T-helper 17 cell (primary cell): ENCODE data around the gene RBBP7. TPM values are rescaled to one million over a fixed set of nuclear protein-coding genes. Genes with fewer than 3 reads are reported as not detected.

Experiments
- ATAC-seq: fragments of 150-1000 bp; cut with Tn5 transposase; 2 replicates; pipeline ENCODE4 v1.10.0; 2021; ENCODE audit warnings: mild to moderate bottlenecking, moderate library complexity
- DNase-seq, 3 donors: peaks; one replicate each; pipeline versions ENCODE4 v3.0.0 to v3.0.0-alpha.2; 2020 to 2021
- H3K9me3 ChIP-seq: one replicate; pipeline ENCODE4 v1.7.0; 2013; ENCODE audit warnings: low read length, mild to moderate bottlenecking; ENCODE audit not compliant: control insufficient read depth, poor library complexity, severe bottlenecking
- H3K27ac Mint-ChIP-seq: one replicate; pipeline ENCODE4 v1.8.0; 2022; ENCODE audit warnings: mild to moderate bottlenecking, moderate library complexity, mixed read lengths
- H3K27me3 Mint-ChIP-seq: one replicate; pipeline ENCODE4 v1.8.0; 2022; ENCODE audit warnings: mixed read lengths
- H3K36me3 Mint-ChIP-seq: one replicate; pipeline ENCODE4 v1.8.0; 2022; ENCODE audit warnings: low read depth, mixed read lengths
- H3K4me1 Mint-ChIP-seq: one replicate; pipeline ENCODE4 v1.8.0; 2022; ENCODE audit warnings: mild to moderate bottlenecking, mixed read lengths
- H3K4me3 Mint-ChIP-seq: one replicate; pipeline ENCODE4 v1.8.0; 2022; ENCODE audit warnings: mild to moderate bottlenecking, moderate library complexity, mixed read lengths
- total RNA-seq, 4 donors: library from RNA in 2 of 4; stranded (reverse) in 2 of 4; gene quantifications; one replicate each; pipeline ENCODE4 v1.2.3 and lab custom pipeline; 2022 to 2026

Gene RBBP7
- total RNA-seq (100 to 1,000 TPM; 103 to 105 TPM), total RNA-seq (lab: John Stamatoyannopoulos, UW) (115 to 123 reads per million in 2 donors)

DNA sequence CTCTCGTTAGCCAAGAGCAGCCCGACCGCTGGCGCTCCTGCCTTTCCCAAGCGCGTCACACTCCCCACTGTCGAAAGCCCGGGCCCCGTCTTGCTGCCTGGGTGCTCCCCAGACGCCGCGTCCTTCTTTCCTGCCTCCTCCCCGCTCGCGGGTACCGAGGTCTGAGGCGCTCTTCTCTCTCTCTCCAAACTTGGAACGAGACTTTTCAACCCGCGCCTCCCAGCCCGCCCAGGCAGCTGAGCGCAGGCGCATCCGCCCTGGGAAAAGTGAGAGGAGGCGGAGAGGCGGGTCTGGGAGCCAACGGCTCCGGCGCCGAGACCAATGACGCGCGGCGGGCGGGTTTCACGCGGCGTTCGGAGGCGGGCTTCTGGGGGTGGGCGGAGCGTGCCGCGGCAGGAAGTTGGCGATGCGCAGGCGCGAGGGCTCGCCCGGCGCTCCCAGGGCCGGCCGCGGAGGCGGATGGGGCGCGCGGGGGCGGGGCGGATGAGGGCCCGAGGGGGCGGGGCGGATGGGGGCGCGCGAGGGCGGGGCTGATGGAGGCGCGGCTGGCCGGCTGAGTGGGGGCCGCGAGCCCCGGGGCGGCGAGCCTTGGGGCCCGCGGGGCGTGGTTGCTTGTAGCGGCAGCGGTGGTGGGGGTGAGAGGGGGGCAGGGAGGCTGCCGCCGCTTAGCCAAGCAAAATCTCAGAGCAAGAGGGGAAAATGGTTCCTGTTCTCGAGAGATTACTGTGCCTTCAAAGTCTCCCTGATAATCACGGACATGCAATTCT lies at the start of gene RBBP7:
Gene RBBP7, minus strand, starts transcription at position 268 of the 767 bp plus-strand sequence. CDS start 309 bp downstream, outside the sequence.
- Mint-ChIP-seq H3K4me3 (peak within 1 kb of the TSS; percentile 99), H3K27ac (peak within 1 kb of the TSS; percentile 95), H3K36me3 (peaks cover 3% of the 10 kb centered on the region), H3K27me3 (peaks cover 6% of the 10 kb centered on the region), H3K4me1 (peaks cover 17% of the 10 kb centered on the region)
- DNase-seq (peak; percentile 85 to 89 (median 88)), ATAC-seq (peak; percentile 84)
- no peaks in the 10 kb centered on the region for H3K9me3 ChIP-seq

GRCh38 chrX:16918979-16919378 lies 48.8 kb upstream of the RBBP7 start:
- DNase-seq: no peak
- Mint-ChIP-seq H3K27me3 (peaks cover 6% of the 10 kb centered on the region), H3K27ac (no peak overlapping the region), H3K4me1 (no peaks in the 10 kb centered on the region), H3K4me3 (no peak overlapping the region), H3K36me3 (no peaks in the 10 kb centered on the region)
- no peak for ATAC-seq
- H3K9me3 ChIP-seq: no peaks in the 10 kb centered on the region

DNA sequence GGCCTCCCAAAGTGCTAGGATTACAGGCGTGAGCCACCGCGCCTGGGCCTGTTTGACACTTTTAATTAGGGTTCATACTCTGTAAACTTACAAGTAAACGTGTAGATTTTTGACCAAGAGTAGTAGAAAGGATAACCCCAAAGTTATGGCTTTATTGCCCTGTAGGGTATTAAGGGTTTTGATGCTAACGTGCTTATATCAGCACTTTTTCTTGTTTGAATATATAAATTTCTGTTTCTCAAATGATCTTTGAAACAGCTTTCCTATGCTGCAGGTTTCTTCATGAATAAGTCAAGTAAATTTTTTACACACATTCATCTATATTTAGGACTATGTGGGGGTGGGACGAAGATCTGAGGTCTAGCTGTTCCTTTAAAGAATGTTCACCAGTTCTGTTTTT lies 47.0 kb upstream of the RBBP7 start:
- peaks cover 5% of the 10 kb centered on the region for H3K27me3 Mint-ChIP-seq
- H3K27ac Mint-ChIP-seq: no peak overlapping the region

GRCh38 chrX:16916561-16916960 lies 46.4 kb upstream of the RBBP7 start:
- Mint-ChIP-seq H3K27ac (no peak overlapping the region), H3K4me1 (no peaks in the 10 kb centered on the region), H3K4me3 (no peak overlapping the region), H3K27me3 (no peaks in the 10 kb centered on the region), H3K36me3 (no peaks in the 10 kb centered on the region)
- ATAC-seq (no peak), DNase-seq (no peak)
- no peaks in the 10 kb centered on the region for H3K9me3 ChIP-seq

More for the DNA sequence above, 47.0 kb upstream of the RBBP7 start:
- Mint-ChIP-seq H3K36me3 (no peaks in the 10 kb centered on the region), H3K4me1 (no peaks in the 10 kb centered on the region), H3K4me3 (no peak overlapping the region)
- H3K9me3 ChIP-seq: no peaks in the 10 kb centered on the region
- DNase-seq: no peak
- ATAC-seq: no peak

DNA sequence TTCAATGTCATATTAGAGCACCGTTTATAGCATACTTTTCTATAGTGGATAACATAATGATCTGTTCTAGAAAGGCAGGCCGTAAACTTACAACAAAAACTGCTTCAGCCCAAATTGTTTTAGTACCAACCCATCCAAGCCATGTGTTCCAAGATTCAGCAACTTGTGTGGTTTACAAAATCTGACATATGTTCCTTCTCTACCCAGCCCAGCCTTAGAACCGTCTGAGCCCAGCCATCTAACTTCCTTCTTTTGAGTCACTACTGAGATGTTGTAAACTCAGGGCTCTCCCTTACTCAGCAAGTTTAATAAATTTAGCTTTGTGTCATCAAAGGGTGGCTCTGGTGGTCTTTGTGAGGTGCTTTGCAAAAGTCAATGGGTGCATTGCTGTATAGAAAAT lies 43.9 kb upstream of the RBBP7 start:
- DNase-seq (no peak), ATAC-seq (no peak)
- H3K27me3 Mint-ChIP-seq: no peaks in the 10 kb centered on the region
- H3K9me3 ChIP-seq: no peaks in the 10 kb centered on the region
- H3K36me3 Mint-ChIP-seq: no peaks in the 10 kb centered on the region
- H3K4me3 Mint-ChIP-seq: no peak overlapping the region
- peak overlapping the region; percentile 62 for H3K27ac Mint-ChIP-seq
- H3K4me1 Mint-ChIP-seq: no peaks in the 10 kb centered on the region

DNA sequence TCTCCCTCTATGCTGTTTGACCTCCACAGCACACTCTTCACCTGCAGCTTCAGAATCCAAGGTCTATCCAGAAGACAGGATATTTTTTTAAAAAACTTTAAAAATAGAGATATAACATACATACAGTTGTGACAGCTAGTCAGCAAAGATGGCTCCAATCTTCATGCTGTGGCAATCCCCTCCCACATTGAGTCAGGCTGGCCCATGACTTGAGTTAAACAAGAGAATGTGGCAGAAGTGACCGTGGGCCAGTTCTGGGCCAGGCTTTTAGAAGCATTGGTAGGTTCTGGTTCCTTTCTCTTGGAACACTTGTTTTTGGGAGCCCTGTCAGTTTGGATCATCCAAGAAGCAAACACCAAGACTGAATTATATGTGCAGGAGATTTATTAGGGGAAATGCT lies 40.2 kb upstream of the RBBP7 start:
- no peaks in the 10 kb centered on the region for H3K27me3 Mint-ChIP-seq
- H3K27ac Mint-ChIP-seq: no peak overlapping the region

DNA sequence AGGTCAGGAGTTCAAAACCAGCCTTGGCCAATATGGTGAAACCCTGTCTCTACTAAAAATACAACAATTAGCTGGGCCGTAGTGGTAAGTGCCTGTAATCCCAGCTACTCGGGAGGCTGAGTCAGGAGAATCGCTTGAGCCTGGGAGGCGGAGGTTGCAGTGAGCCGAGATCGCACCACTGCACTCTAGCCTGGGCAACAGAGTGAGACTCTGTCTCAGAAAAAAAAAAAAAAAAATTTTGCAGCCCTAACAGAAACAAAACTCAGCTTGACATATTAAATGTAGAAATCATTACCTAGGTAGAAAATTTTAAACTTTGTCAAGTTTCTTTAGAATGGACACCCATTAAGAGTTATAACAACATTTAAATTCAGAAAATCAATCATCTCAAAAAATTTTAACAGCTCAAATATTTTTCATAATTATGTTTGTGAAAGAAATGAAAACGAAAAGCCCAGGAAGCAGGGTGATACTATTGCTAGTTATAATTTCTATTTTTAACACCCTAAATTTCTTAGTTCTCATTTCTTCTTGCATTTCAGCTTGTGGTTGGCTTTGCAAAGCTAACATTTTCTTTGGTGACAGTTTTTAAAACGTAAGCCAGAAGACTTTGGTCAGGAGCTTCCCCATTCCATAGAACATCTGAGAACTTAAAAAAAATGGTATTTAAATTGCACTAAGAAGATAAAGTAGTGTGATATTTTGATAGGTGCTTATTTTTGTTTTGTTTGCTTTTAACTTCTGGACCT lies 33.3 kb upstream of the RBBP7 start:
- no peak overlapping the region for H3K27ac Mint-ChIP-seq
- H3K27me3 Mint-ChIP-seq: peaks cover 15% of the 10 kb centered on the region
- H3K9me3 ChIP-seq: no peaks in the 10 kb centered on the region
- no peak for ATAC-seq
- no peaks in the 10 kb centered on the region for H3K36me3 Mint-ChIP-seq
- DNase-seq: no peak
- H3K4me3 Mint-ChIP-seq: no peak overlapping the region
- no peaks in the 10 kb centered on the region for H3K4me1 Mint-ChIP-seq

More for the DNA sequence above, 40.2 kb upstream of the RBBP7 start:
- no peak for ATAC-seq
- no peak for DNase-seq
- Mint-ChIP-seq H3K4me3 (no peak overlapping the region), H3K4me1 (no peaks in the 10 kb centered on the region), H3K36me3 (no peaks in the 10 kb centered on the region)
- H3K9me3 ChIP-seq: no peaks in the 10 kb centered on the region

DNA sequence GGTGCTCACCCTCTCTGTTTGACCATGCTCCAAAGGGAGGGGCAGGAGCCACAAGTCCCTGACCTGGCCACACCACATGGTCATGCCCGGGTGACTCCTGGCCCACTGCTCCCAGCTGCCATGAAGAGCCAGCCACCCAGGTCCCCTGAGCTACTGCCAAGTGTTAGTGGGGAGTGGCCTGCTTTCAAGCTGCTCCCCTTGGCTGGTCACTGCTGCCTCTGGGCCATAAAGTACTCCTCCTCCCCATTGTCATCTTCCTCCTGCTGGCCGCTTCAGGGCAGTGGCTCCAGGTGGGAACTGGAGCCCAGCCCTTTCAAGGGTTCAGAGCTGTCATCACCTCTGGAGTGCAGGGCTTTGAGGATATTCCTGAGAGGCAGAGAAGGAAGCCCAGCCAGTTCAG lies 27.3 kb upstream of the RBBP7 start:
- no peak overlapping the region for H3K27ac Mint-ChIP-seq
- no peak overlapping the region for H3K4me3 Mint-ChIP-seq
- H3K27me3 Mint-ChIP-seq: peaks cover 10% of the 10 kb centered on the region
- H3K9me3 ChIP-seq: no peaks in the 10 kb centered on the region
- ATAC-seq (no peak), DNase-seq (no peak)
- peaks cover 7% of the 10 kb centered on the region for H3K4me1 Mint-ChIP-seq
- no peaks in the 10 kb centered on the region for H3K36me3 Mint-ChIP-seq

DNA sequence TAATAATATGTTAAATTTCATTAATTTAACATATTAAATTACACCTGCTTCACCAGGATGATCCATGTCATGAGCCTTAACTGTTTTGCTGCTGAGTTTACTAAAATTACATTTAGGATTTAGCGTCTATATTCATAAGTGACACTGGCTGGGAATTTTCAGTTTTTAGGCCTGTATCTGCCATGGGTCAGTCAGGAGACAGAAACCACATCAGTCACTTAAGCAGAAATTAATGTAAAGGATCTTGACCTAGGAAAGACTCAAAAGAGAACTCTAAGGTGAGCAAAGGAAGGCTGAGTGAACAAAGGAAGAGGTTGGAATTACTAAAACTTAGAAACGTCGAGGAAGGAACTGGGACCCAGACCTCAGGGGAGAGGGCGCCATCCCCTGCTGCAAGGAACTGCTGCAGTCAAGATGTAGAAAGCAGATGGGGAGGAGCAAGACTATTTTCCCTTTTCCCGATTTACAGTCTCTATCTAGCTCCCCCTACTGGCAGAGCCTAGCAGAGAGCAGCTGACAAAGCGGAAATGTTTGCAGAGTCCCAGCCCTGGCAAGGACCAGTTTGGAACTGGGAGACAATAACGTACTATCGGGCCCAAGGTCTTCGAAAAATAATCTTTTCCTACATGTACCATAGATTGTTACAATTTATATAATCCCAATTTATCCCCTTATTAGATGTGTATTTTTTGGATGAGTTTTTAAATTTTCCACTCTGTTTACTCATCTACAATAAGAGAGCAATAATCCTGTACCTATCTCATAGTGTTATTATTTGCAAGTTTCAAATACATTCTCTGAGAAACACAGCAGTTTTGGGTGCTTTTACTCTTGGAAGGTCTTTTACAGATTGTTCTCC lies 22.6 kb upstream of the RBBP7 start:
- Mint-ChIP-seq H3K4me1 (peaks cover 11% of the 10 kb centered on the region), H3K27ac (no peak overlapping the region), H3K36me3 (no peaks in the 10 kb centered on the region), H3K27me3 (no peaks in the 10 kb centered on the region), H3K4me3 (no peak overlapping the region)
- ATAC-seq: peak; percentile 47
- DNase-seq: peak; percentile 21 to 22 (median 21)
- no peaks in the 10 kb centered on the region for H3K9me3 ChIP-seq

DNA sequence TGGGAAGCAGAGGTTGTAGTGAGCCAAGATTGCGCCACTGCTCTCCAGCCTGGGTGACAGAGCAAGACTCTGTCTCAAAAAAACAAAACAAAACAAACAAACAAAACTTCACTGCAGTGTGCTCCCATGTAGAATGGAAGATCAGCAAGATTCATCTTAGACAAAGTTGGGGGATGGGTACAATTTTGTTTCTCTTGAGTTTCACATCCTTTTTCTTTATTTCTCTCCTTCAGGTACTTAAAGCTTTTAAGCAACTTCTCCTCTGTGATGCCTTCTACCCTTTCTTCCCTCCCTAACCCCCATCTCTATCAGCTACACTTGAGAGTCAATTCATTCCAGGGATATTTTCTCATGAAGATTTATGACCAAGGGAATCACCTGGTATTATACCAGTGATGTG lies 15.5 kb upstream of the RBBP7 start:
- no peak for DNase-seq

GRCh38 chrX:16883487-16883804 lies 13.3 kb upstream of the RBBP7 start:
- no peaks in the 10 kb centered on the region for H3K9me3 ChIP-seq
- no peak overlapping the region for H3K27ac Mint-ChIP-seq
- no peak for DNase-seq
- ATAC-seq: no peak
- no peaks in the 10 kb centered on the region for H3K4me1 Mint-ChIP-seq
- H3K27me3 Mint-ChIP-seq: no peaks in the 10 kb centered on the region
- H3K4me3 Mint-ChIP-seq: peak overlapping the region; percentile 77
- no peaks in the 10 kb centered on the region for H3K36me3 Mint-ChIP-seq

More for the DNA sequence above, 15.5 kb upstream of the RBBP7 start:
- no peaks in the 10 kb centered on the region for H3K27me3 Mint-ChIP-seq
- peaks cover 4% of the 10 kb centered on the region for H3K4me1 Mint-ChIP-seq
- H3K4me3 Mint-ChIP-seq: no peak overlapping the region
- H3K9me3 ChIP-seq: no peaks in the 10 kb centered on the region
- H3K36me3 Mint-ChIP-seq: no peaks in the 10 kb centered on the region
- no peak for ATAC-seq
- H3K27ac Mint-ChIP-seq: no peak overlapping the region

DNA sequence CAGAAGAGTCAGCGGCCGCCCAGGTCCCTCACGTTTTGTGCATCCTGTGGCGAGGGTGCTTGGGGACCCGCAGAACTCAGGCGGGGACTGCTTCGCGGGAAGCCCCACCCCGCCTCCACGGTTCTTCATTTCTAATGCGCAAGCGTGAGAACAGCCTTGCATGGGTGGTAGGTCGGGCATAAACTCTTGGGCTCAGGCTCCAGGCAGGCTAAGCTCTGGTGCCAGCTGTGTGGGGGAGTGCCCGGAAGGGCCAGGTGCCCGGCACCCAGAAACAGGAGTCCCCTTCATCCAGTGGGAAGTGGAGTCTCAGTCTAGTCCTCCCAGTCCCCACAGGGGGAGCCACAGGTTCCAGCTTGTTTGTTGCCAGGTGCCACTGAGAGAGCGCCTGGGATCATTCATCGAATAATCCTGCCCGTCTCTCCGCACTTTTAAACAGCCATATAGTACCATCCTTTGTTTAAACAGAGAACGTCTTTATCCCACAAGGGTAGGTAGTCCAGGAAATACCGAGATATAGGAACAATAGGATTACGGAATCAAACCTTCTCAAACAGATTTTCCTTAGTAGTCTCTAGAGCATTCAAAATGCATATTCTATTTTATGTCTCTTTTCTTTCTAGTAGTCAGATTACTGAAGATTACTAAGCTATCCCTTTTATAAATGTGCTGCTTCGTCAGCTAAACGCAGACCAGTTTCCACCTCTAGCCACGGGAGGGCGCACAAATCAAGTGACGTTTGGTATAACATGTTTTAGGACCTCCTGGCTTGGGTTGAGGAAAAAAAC lies 12.7 kb upstream of the RBBP7 start:
- peak overlapping the region; percentile 77 for H3K4me3 Mint-ChIP-seq
- peak overlapping the region; percentile 69 for H3K27ac Mint-ChIP-seq
- ATAC-seq: peak; percentile 84
- peak in 2 of 3 donors; percentile 31 to 57 for DNase-seq
- H3K36me3 Mint-ChIP-seq: no peaks in the 10 kb centered on the region
- H3K9me3 ChIP-seq: no peaks in the 10 kb centered on the region
- H3K4me1 Mint-ChIP-seq: no peaks in the 10 kb centered on the region
- no peaks in the 10 kb centered on the region for H3K27me3 Mint-ChIP-seq
